ENCODE measurements around the gene ZNF593.

DNA sequence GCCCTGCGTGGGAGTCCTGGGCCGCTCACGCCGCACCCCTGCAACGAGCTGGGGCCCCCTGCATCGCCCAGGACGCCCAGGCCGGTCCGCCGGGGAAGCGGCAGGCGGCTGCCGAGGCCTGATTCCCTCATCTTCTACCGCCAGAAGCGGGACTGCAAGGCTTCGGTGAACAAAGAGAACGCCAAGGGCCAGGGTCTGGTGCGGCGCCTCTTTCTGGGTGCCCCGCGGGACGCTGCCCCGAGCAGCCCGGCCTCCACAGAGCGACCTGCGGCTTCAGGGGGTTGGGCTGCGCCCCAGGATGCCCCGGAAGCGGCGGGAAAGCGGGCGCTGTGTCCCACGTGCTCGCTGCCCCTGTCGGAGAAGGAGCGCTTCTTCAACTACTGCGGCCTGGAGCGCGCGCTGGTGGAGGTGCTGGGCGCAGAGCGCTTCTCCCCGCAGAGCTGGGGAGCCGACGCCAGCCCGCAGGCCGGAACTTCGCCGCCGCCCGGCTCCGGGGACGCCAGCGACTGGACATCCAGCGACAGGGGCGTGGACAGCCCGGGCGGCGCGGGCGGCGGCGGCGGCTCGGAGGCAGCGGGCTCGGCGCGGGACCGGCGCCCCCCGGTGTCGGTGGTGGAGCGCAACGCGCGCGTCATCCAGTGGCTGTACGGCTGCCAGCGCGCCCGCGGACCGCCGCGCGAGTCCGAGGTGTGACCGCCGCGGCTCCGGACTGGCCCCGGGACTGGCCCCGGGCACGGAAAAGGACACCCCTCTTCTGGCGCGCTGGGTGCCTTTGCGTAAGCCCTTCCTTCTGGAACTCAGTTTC is 8.1 kb upstream of the ZNF593 start:
- TF ChIP-seq, protein P1, sequence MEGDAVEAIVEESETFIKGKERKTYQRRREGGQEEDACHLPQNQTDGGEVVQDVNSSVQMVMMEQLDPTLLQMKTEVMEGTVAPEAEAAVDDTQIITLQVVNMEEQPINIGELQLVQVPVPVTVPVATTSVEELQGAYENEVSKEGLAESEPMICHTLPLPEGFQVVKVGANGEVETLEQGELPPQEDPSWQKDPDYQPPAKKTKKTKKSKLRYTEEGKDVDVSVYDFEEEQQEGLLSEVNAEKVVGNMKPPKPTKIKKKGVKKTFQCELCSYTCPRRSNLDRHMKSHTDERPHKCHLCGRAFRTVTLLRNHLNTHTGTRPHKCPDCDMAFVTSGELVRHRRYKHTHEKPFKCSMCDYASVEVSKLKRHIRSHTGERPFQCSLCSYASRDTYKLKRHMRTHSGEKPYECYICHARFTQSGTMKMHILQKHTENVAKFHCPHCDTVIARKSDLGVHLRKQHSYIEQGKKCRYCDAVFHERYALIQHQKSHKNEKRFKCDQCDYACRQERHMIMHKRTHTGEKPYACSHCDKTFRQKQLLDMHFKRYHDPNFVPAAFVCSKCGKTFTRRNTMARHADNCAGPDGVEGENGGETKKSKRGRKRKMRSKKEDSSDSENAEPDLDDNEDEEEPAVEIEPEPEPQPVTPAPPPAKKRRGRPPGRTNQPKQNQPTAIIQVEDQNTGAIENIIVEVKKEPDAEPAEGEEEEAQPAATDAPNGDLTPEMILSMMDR (conservative IDR thresholded peaks at IDR 0.05; ENCODE audit: low read depth, low read length), result no peak
- no peak for TF ChIP-seq EZH2 (IDR thresholded peaks at IDR 0.05; ENCODE audit: borderline replicate concordance, low read depth, low read length, poor library complexity, severe bottlenecking)

All from A673 (cell line).